ENCODE measurements around the gene ARID2.

- TF ChIP-seq, protein P1, sequence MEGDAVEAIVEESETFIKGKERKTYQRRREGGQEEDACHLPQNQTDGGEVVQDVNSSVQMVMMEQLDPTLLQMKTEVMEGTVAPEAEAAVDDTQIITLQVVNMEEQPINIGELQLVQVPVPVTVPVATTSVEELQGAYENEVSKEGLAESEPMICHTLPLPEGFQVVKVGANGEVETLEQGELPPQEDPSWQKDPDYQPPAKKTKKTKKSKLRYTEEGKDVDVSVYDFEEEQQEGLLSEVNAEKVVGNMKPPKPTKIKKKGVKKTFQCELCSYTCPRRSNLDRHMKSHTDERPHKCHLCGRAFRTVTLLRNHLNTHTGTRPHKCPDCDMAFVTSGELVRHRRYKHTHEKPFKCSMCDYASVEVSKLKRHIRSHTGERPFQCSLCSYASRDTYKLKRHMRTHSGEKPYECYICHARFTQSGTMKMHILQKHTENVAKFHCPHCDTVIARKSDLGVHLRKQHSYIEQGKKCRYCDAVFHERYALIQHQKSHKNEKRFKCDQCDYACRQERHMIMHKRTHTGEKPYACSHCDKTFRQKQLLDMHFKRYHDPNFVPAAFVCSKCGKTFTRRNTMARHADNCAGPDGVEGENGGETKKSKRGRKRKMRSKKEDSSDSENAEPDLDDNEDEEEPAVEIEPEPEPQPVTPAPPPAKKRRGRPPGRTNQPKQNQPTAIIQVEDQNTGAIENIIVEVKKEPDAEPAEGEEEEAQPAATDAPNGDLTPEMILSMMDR (IDR thresholded peaks at IDR 0.05) = no peak
- no peak for TF ChIP-seq POLR2AphosphoS5 (IDR thresholded peaks at IDR 0.05)
Observed at GRCh38 chr12:45708363-45708762, 21.1 kb upstream of the ARID2 start.
